GM19099 (cell line): ENCODE data around the gene RNF32.

Experiments used
- POLR2A ChIP-seq: IDR thresholded peaks from 3 replicates; pipeline ENCODE4 v1.6.1; 2011; ENCODE audit warnings: low read depth; ENCODE audit not compliant: insufficient read length; ENCODE audit errors: extremely low read depth

RNF32 gene

DNA sequence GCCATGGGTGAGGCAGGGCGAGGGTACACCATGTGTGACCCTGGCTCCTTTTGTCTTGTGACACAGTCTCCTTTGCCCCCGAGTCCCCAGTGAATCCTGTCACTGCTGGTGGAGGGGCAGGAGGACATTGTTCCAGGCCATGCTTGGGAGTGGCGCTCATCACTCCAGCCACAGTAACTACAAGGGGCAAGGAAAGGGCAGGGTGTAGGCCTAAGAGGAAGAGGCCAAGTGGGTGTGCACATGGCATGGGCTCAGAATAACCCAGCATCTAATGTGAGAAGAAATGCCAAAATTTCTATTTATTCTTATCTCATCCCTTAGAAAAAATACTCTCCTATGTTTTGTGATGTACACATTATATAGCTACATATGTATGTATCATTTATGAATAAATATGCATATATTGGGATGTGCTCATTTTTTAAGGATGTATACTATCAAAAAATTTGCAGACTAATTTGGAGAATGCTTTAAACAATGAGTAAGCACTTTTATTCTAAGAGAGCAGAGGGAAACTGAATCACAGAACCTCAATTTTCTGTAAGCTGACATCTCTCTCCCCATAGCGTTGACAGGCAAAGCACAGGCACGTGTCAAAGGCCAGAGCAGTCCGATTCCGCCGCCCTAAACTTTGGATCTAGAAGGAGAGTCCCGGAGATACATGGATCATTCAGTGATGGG is 36.9 kb downstream of the RNF32 start:
- TF ChIP-seq POLR2A, result no peak

DNA sequence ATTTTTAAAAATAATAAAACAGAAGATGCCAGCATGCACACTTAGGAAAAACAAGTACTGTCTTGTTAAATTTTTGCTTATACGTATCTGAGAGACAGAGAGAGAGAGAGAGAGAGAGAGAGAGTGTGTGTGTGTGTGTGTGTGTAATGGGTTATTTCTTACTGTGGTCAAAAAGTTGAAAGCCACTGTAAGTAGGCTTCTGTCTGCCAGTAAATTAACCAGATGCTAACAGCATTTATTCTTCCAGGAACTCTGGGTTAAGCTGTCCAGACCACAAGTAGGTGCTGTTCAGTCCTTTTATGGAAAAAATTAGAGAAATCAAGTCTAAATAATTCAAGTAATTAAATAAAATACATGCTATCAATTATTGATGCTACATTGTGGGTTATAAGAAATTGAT is 39.7 kb downstream of the RNF32 start:
- TF ChIP-seq POLR2A, result no peak

DNA sequence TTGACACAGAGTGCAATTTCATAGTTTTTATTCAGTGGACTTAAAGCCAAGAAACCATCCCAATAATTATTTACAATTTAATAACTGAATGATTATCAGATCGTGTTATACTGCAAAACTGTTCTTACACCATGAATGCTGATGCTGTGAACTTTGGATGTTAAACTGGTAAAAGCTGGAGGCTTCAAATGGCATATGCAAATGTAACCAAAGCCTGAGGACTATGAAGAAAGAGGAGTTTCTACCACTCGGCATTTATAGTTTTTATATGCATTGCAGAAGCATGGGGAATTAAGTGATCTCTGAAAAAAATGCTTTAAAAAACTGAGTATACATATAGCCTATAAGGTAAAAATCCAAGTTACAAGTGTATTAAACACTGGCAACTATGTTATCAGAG is 42.4 kb downstream of the RNF32 start:
- no peak for TF ChIP-seq POLR2A

DNA sequence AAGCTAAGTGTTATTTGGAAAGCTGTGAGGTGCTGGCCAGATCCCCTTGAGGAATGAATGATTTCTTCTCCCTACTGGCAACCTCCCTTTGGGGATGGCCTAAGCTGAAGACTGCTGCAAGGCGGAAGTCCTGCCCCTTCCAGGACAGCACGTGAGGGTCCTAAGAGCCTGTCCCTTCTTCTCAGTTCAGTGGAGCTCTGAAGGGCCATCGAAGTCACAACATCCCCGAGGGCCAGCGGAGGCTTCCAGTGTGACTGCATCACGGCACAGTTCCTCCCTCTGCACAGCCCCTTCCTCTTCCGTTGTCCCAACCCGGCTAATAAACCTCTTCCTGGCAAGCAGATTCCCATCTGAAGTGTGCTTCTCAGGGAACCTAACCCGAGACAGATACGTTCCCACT is 43.7 kb downstream of the RNF32 start:
- TF ChIP-seq POLR2A, result no peak

DNA sequence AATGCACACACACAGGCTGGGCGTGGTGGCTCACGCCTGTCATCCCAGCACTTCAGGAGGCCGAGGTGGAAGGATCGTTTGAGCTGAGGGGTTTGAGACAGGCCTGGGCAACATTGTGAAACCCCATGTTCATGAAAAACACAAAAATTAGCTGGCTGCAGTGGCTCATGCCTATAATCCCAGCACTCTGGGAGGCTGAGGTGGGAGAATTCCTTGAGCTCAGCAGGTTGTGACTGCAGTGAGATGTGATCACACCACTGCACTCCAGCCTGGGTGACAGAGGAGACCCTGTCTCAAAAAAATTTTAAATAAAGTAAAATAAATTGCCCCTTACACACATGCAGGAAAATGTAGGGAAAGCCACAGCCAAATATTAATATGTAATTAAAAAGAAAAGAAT is 44.1 kb downstream of the RNF32 start:
- TF ChIP-seq POLR2A, result no peak

DNA sequence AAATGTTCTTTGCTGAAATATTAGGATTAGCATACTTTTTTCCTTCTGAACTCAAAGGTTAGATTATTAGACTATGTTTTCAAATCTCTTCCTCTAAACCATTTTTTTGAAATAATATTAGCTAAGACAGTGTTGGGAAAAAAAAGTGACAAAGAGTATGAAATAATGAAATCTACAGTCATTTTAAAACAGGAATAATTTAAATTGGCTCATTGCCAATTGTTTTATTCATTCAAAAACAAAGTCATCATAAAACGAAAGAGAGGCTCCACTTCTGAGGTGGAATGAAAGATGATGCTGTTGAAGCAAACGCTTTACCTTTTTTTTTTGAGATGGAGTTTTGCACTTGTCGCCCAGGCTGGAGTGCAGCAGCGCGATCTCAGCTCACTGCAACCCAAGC is 51.2 kb downstream of the RNF32 start:
- TF ChIP-seq POLR2A, result no peak

DNA sequence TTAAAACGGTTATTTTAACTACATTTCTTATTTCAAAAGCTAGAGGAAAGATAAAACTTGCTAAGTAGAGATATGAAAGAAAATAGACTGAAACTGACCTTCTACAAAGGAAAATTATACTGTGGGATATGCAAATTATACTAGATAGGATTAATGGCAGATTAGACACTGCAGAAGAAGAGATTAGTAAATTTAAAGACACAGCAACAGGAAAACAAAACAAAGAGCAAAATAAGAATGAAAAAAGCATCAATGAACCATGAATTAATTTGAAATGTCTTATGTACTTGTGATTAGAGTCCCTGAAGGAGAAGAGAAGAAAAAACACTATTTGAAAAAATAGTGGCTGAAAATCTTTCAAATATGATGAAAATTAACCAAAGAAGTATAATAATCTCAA is 52.3 kb downstream of the RNF32 start:
- no peak for TF ChIP-seq POLR2A

DNA sequence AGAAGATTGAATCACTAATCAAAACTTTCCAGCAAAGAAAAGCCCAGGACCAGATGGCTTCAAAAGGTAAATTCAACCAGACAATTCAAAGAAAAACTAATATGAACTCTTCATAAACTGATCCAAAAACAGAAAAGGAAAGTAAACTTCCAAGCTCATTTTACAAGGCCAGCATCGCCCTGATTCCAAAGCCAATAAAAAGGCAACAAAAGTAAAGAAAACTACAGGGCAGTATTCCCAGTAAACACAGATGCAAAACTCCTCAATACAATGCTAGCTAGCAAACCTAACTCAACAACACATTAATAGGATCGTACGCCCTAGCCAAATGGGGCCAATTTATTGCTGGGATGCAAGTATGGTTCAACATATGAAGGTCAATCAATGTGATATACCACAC is 53.1 kb downstream of the RNF32 start:
- no peak for TF ChIP-seq POLR2A

DNA sequence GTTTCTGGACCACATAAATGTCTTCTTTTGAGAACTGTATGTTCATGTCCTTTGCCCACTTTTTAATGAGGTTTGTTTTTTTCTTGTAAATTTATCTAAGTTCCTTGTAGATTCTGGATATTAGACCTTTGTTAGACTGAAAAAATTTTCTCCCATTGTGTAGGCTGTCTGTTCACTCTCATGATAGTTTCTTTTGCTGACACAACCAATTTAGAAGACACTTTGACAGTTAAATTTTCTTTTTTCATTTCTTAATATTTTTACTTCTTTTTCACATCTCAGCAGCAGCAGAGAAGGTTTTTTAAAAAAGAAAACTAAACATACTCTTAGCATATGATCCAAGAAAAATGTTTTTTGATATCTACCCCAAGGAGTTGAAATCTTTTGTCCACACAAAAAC is 61.8 kb downstream of the RNF32 start:
- no peak for TF ChIP-seq POLR2A

DNA sequence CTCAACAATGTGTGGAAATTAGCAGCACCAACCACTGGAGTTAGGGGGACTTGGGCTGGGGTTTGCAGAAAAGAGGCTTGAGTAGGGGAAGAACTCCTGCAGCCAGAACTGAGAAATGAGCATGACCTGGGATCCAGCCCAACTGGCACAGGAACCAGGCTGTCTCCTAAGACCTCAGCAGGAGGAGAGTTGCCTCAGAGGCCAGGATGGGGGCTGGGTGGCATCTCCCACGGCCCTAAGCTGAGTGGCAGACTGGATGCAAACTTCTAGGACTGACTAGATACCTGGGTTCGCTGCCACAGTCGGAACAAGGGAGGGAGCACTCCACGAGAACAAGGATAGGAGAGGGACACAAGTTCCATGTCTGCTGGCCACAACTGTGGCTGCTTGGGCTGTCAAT is 62.6 kb downstream of the RNF32 start:
- no peak for TF ChIP-seq POLR2A

DNA sequence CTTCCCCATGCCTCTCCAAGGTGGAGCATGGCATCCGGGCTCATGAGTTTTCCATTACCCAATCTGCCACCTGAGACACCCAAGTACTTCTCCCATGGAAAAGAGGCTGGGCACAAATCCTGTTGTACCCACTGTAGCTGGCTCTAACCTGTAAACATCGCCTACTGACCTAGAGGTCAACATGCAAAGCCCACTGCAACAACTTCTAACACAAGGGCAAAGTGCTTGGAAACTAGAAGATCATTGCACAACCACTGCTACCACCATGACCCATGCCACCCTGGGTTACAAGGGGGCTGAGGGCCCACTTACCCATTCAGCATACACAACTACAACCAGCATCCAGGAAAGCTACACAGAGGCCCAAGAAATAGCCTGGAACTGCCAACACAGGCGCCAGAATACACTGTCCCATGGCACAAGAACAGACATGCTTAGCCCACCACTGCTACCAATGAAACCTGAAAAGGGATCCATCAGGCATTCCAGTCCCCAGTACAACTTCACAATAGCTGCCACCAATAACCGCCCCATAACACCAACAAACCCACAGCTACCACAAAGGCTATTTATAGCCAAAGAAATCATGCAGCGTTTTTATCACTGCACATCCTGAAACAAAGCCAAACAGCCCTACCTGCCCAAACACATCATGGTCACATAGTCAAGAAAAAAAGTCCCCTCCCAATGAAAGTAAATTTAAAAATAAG is 63.4 kb downstream of the RNF32 start:
- no peak for TF ChIP-seq POLR2A

DNA sequence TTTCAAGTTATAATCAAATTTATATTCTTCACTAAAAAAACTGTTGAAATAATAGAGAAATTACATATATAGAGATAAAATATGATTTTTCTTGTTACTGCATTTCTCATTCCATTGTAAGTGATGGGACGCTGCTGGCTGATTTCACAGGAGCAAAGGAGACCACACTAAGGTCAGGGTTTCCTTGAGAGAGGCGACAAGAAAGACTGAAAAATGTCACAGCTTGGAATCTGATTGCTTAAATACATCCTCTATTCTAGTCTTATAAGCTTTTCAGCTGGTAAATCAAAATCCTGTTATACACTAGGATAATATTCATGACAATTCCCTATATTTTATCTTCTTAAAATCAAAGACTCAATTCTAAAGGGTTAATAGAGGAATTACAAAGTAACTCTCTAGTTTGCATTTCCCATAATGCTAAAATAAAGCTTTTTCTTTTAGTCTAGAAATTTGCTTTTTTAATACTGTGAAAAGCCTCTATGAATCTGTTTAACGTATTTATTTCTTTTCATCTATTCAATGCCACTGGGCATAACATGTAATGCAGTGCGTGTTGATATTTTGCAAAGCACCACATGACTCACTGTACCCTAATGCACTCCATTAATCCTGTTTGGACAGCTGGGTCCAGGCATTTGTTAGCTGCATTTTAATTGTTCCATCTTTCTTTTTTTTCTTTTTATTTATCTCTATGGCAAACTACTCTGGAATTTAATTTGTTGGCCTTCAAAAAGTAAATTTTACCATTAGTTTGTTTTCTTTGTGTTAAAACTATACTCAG is 81.7 kb downstream of the RNF32 start:
- TF ChIP-seq POLR2A, result no peak

DNA sequence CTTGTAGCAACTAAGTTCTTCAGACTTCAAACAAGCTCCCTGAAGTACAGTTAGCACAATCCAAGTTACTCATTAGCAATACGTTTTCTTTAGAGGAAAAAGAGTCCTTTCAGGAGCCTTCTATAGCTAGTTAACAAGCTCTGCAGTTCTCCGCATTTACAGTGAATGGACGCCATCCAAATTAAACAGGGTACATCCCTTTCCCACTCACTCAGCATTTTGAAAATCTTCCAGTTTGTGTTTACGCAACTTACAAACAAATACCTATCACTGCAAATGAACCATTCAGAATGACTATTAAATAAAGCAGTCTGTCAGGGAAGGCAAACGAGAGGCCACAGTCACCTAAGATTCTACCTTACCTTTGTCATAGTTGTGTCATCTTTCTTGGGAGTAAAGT is 84.5 kb downstream of the RNF32 start:
- no peak for TF ChIP-seq POLR2A

DNA sequence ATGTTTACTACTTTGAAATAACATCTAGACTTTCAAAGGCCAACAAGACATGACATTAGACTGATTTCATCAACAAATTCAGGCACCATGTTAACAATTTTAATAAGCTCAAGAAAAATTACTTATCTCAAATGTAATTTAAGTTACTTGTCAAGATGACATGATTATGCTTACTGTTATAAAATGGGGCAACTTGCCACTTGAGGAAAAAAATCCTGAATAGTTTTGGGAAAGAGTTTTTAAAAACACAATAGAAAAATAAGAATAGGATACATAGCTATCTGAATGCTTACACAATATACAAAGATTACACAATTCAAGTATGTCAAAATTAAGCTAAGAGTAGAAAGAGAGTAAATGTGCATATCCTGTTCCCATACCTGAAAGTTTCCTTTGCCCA is 85.4 kb downstream of the RNF32 start:
- TF ChIP-seq POLR2A, result no peak
